HG02798 (cell line): Measurements from ENCODE around the gene ANKRD40.

Experiments used
- ATAC-seq: cut with Tn5 transposase; IDR thresholded peaks from one replicate; pipeline ENCODE4 v1.9.1; 2021; ENCODE audit warnings: mild to moderate bottlenecking; ENCODE audit not compliant: unreplicated experiment, poor library complexity

ANKRD40 gene

DNA sequence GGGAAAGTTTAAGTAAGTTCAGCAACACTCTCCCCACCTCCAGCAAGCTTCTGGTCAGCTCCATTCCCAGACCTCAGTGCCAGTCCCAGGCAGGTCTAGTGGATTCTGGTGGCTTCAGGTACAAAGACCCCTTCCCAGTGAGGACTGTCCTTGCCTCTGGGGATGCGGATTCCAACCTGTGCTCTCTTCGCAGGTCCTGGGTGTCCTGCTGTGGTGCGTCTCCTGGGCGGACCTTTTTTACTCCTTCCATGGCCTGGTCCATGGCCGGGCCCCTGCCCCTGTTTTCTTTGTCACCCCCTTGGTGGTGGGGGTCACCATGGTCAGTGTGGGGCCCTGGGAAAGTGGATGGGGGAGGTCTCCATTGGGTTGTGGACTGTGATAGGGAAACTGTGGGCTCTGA, 51.2 kb downstream of the ANKRD40 start:
- ATAC-seq, result no peak

- no peak for ATAC-seq
These were observed 54.0 kb downstream of the ANKRD40 start for GRCh38 chr17:50653738-50654137.

GRCh38 chr17:50651661-50652060, 56.1 kb downstream of the ANKRD40 start:
- no peak for ATAC-seq

- no peak for ATAC-seq
These were observed 58.4 kb downstream of the ANKRD40 start for GRCh38 chr17:50649042-50649908.

DNA sequence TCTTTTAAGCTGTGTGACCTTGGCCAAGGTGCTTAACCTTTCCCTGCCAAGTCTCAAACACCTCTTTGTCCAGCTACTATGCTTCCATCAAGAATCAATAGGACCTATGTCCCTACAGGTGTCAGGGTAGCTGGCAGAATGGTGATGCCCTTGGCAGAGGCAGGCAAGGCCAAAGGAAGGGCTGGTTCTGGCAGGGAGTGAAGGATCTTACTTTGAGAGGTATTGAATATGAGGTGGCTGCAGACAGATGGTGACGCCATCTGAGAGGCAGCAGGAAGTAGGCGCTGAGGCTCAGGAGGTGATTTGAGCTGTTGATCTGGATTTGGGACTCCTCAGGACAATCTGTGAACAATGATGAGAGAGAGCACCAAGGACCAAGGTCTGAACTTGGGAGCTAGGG, 60.5 kb downstream of the ANKRD40 start:
- no peak for ATAC-seq

- ATAC-seq, result no peak
These were observed 61.7 kb downstream of the ANKRD40 start for GRCh38 chr17:50645748-50646682.
